CD4-positive, alpha-beta T cell treated with Interleukin-10 for 1 hour (primary cell): Measurements from ENCODE around the gene SLC26A5.
"Not testable (repeated sequence)": the region's sequence is repeated elsewhere in the genome, so short reads cannot be mapped to it uniquely, and the experiment has no call there.

Experiments
- DNase-seq: peaks from one replicate; pipeline ENCODE4 v3.0.0-alpha.2; 2020

Gene SLC26A5, protein sequence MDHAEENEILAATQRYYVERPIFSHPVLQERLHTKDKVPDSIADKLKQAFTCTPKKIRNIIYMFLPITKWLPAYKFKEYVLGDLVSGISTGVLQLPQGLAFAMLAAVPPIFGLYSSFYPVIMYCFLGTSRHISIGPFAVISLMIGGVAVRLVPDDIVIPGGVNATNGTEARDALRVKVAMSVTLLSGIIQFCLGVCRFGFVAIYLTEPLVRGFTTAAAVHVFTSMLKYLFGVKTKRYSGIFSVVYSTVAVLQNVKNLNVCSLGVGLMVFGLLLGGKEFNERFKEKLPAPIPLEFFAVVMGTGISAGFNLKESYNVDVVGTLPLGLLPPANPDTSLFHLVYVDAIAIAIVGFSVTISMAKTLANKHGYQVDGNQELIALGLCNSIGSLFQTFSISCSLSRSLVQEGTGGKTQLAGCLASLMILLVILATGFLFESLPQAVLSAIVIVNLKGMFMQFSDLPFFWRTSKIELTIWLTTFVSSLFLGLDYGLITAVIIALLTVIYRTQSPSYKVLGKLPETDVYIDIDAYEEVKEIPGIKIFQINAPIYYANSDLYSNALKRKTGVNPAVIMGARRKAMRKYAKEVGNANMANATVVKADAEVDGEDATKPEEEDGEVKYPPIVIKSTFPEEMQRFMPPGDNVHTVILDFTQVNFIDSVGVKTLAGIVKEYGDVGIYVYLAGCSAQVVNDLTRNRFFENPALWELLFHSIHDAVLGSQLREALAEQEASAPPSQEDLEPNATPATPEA

DNA sequence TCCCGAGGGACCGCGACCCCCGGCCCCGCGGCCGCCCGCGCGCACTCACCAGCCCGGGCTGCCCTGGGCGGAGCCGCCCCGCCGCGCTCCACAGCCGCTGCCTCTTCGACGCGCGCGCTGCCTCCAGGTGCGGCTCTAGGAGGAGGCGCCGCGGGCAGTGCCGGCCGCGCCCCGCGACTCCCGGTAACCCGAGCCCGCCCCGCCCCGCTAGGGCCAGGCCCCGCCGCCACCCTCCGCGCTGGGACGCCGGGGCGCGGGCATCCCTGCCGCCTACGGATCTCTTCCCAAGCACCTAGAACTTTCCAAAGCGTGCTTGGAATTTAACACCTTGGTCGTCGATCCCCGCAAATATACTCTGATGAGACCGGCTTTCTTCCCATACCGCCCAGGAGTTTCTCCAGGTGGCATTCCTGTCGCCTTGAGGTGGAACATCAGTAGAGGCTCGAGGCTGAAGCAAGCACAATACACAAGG is at the start of gene SLC26A5:
Gene SLC26A5 (minus strand): TSS at position 159 of the 472 bp plus-strand sequence. CDS start 24,693 bp downstream, outside the sequence.
- DNase-seq = no peak

DNA sequence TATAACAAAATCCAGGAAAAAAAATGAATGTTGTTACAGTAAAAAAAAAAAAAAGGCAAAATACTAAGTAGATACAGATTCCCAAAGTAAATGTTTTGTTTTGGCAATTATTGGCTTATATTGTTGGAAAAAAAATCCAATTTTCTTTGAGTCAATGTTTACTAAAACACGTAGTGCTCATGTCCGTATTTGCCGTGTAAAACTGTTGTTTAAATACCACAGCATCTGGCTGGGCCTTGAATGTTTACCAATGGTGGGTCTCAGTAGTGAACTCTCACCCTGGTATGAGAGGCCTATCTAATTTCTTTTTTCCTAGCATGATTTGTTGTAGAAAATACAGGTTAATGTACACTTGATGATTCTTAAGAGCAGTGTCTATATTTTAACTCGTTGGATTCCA is 41.4 kb upstream of the SLC26A5 start:
- DNase-seq = no peak

DNA sequence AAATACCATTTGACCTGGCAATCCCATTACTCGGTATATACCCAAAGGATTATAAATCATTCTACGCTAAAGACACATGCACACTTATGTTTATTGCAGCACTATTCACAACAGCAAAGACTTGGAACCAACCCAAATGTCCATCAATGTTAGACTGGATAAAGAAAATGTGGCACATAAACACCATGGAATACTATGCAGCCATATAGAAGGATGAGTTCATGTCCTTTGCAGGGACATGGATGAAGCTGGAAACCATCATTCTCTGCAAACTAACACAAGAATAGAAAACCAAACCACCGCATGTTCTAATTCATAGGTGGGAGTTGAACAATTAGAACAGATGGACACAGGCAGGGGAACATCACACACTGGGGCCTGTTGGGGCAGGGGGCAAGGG is 40.9 kb upstream of the SLC26A5 start:
- DNase-seq = not testable (repeated sequence)

DNA sequence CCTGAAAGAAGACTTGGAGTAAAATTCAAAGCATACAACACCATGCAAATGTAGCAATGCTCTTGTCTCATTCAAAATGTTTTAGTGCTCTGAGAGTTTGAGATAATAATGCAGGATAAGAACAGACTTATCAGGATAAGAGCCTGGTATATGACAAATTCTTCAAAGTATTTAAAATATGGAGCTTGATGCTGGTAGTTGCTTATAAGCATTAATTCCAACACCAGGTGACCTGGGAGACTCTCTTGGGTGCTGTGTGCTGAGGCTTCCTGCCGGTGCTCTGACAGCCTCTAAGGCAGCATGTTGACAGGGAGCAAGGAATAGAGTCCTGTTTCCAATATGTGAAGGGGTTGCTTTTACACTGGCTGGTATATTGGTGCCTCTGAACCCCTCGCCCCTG is 34.8 kb upstream of the SLC26A5 start:
- DNase-seq = no peak

DNA sequence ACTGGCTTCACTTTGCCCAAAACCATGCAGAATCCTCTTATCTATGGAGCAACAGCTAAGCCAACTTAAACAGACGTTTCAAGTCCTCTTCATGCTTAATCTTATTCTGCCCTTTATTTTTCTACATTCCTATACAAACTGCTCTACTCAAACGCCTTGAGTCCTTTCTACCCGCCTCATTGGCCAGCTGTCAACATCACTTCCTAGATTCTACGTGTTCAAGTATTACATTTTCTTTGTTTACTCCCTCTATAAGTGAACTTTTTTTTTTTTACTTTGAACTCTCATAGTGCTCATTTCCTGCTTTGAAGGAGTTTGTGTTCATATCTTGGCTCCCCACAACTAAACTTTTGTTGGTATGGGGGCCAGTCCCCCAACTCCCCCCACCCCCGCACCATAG is 28.9 kb upstream of the SLC26A5 start:
- DNase-seq = no peak

DNA sequence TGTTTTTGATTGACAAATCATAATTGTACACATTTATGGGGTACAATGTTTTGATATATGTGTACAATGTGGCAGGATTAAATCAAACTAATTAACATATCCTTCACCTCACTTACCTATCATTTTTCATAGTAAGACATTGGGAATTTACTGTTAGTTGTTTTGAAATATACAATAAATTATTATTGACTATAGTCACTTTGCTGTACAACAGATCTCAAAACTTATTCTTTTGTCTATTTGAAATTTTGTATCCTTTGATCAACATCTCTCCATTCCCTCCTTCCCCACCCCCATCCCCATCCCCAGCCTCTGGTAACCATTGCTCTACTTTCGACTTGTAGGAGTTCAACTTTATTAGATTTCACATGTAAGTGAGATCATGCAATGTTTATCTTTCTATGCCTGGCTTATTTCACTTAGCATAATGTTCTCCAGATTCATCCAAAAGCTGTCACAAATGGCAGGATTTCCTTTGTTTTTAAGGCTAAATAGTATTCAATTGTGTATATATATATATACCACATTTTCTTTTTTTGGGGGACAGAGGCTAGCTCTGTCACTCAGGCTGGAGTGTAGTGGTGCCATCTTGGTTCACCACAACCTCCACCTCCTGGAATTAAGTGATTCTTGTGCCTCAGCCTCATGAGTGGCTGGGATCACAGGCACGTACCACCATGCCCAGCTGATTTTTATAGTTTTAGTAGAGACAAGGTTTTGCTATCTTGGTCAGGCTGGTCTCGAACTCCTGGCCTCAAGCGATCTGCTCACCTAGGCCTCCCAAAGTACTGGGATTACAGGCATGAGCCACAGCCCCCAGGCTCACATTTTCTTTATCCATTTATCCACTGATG is 23.3 kb upstream of the SLC26A5 start:
- no peak for DNase-seq

DNA sequence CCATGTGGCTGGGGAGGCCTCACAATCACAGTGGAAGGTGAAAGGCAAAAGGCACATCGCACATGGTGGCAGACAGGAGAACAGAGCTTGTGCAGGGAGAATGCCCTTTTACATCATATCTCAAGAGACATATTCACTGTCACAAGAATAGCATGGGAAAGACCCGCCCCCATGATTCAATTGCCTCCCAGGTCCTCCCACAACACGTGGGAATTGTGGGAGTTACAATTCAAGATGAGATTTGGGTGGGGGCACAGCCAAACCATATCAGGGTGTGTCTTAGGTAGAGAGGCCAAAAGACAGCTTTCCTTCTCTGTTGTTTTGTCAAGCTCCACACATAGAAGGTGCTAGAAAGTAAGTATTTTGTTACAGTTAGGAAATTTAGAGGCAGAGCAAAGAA is 20.8 kb upstream of the SLC26A5 start:
- DNase-seq = no peak

DNA sequence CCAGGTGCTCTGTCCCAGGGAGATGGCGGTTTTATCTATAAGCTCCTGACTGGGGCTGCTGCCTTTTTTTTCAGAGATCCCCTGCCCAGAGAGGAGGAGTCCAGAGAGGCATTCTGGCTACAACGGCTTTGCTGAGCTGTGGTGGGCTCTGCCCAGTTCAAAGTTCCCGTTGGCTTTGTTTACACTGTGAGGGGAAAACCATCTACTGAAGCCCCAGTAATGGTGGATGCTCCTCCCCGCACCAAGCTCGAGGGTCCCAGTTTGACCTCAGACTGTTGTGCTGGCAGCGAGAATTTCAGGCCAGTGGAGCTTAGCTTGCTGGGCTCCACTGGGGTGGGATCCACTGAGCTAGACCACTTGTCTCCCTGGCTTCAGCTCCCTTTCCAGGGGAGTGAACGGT is 16.4 kb upstream of the SLC26A5 start:
- DNase-seq = no peak

DNA sequence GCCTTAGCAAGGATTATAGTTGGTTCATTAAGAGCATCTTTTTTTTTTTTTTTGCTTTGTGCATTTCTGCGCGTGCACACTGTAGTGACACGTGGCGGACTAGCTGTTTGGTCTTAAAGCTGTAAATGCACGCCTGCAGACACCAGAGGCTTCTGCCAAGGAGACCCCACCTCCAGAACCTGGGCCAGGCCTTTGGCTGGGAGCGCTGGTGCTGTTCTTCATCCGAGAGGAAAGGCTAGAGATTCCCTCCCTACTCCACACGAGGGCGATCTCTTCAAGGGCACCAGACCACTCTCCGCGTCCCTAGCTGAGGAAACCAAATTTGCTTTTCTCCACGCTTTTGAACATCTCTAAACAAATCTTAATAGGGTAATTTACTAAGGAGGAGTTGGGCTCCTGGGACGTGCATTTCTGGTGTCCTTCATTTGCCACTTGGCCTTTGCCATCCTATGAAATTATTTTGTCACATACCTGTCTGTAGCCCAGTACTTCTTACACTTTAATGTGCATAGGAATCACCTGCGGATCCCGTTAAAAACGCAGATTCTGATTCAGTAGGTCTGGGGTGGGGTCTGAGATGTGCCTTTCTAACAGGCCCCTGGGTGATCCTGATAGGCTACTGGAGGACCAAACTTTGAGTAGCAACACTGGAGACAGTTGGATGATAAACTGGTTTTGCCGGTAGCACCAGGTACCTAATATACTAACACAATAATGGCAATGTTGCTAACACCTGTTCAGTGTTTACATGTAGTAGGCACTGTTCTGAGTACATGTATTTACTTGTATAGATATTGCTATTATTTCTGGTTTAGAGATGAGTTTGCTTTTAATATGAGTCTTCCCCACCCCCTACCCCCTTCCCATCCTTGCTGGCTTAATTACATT is 1.3 kb upstream of the SLC26A5 start:
- peak; percentile 30 for DNase-seq

DNA sequence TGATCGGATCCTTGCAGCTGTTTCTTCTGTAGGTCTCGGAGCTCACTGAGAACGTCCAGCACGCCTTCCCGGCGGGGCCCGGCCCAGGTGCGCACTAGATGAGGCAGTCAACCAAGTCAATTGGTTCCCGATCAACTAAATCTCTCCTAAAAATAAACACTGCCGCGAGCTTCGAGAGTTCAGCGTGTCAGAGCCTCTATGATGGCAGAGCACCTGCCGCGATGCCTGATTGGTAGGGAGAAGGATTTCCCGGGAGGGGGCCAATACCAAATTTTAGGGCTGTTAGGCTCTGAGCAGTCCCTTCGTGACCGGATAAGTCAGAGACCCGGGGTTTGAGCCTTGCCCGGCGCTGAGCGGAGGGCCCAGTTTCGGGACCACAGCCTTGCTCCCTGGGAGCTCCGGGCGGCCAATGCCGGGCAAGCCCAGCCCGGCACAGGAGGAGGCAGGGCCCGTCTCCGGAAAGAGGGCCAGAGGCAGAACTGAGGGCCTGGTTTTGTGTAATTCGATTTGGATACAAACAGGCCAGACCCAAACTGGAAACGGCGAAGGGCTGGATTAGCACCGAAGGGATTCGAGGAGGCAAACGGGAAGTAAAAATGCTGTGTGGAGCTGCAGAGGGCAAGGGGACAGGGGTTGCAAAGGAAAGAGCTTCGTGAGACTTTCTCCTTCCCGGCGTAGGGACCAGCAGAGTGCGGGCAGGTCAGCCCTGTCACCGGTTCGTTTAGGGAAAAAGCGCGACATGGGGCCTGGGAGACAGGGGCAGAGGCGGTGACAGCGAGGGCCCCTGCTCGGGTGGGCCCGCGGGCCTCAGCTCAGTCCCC is 569 bp downstream of the SLC26A5 start:
- no peak for DNase-seq

DNA sequence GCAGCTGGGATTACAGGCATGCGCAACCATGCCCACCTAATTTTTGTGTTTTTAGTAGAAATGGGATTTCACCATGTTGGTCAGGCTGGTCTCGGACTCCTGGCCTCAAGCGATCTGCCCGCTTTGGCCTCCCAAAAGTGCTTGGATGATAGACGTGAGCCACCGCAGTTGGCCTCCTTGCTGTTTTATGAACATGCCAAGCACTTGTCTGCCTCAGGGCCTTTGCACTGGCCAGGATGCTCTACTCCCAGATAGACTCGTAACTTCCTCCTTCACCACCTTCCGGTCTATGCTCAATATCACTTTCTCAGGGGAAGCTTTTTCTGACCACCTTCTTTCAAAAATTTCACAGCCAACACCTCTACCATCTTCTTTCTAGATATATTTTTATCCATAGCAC is 6.3 kb downstream of the SLC26A5 start:
- no peak for DNase-seq

DNA sequence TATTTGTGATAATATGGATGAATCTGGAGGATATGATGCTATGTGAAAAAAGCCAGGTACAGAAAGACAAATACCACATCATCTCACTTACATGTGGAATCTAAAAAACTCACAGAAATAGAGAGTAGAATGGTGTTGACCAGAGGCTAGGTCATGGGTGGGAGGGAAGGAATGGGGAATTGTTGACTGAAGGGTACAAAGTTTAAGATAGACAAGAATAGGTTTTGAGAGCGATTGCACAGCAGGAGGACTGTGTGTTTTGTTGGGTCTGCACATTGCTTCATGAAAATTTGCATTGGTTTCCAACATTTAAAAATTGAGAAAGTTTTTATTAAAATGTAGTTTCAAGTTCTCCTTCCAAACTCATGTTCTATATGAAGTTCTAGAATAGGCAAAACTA is 8.4 kb downstream of the SLC26A5 start:
- DNase-seq = no peak

DNA sequence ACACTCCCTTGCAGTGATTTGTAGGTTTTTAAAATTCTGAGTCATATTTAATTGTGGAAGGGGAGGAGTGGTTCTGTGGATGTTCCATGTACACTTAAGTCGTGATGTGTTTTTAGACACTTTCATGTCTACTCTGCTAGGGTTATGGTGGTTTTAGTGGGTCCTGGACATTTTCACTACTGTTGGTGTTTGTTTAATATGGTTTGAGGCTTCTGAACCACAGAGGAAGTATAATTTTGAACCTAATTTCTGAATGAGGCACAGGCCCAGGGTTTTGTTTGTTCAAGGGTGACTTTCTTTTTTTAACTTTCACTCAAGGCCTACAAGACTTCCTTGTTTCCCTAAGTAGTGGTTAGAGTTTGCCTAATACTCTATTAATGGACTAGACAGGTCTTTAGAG is 13.3 kb downstream of the SLC26A5 start:
- DNase-seq = no peak

DNA sequence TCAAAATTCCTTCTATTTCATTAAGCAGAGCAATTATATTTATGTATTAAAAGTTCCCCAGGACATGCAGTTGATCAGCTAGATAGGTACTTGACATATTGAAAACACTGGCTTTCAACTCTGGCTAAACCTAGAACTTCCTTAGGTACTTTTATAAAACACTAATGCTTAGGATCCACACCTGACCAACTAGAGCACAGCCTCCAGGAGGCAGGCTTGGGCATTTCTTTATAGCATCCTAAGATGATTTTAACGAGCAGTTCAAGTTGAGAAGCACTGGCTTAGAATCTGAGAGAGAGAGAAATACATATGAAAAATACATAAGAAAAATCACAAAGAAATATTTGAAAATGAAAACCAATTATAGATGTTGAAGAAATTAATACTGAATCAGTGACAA is 20.8 kb downstream of the SLC26A5 start:
- no peak for DNase-seq

DNA sequence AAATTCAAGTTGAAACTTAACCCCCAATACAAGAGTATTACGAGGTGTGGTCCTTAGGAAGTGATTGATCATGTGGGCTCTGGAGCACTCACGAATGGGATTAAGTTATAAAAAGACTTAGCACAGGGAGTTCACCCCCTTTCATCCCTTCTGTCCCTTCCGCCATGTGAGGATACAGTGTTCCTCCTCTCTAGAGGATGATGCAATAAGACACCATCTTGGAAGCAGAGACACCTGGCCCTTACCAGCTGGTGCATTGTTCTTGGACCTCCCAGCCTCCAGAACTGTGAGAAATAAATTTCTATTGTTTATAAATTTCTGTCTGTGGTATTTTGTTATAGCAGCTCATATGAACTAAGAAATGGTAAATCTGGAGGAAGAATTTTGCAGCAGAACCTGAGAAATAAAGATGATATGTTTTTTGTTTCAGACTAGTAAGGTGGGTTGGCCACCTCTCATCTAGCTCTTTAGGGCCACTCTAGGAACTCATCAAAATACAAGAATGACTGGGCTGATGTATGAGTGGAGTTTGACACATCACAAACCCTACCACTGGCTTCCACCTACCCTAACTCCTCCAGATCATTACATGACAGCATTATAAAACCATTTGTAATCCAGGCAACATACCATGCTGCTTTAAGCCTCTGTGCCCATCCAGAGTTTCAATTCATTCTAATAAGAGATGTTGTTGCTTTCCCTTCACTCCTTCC is 22.4 kb downstream of the SLC26A5 start:
- no peak for DNase-seq

DNA sequence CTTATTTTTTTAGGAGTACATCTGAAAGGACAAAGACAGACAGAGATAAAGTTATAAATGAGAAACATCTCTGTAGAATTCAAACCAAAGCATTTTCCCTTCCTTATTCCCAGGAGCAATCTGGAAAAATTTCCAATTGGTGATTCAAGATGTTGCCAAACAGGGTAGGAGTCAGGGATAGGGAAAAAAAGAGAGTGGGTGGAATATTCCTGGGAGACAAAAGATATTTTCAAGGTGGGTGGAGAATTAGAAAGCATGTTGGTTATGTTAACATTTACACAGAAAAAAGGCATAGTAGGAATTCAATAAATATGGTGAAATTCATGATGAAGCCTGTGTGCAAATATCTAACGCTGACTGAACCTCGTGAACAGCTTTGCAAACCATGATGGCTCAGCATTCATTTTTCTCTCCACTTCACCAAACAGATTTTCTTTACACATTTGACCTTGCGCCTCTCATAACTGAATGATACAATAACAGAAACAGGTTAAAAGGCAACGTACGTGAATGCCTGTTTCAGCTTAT is 25.1 kb downstream of the SLC26A5 start:
- no peak for DNase-seq

DNA sequence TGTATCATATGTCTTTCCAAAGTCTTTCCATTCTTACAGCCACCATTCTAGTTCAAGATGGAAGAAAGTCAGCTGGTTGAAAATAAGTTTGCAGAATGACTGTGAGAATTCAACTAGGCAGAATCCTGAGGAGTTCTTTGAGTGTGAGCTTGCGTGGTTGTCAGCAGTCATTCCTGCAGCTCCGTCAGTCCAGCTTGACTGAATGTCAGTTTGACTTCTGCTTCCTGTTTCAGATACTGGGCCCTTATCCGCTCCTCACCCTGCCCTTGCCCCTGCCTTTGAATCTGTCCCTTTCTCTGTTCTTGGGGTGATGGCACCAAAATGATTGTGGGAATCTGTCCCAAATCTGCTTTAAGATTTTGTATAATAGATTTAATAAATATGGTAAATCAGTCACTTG is 27.8 kb downstream of the SLC26A5 start:
- no peak for DNase-seq

DNA sequence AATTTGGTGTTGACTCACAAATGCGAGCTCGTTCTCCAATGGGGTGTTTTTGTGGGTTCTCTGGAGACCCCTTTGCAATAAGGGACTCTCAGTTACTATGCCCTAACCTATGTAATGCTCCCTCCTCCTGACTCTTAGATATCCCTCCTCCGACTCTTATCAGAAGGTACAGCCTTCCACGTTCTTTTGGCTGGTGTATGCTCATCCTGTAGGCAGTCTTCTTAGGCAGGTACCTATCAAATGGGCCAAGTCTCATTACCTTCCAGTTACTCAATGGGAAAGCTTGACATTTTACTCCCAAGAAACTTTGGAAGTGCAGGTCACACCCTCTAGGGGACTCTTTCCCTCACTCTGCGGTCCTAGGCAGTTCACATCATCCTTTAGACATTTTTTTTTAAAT is 32.6 kb downstream of the SLC26A5 start:
- no peak for DNase-seq

DNA sequence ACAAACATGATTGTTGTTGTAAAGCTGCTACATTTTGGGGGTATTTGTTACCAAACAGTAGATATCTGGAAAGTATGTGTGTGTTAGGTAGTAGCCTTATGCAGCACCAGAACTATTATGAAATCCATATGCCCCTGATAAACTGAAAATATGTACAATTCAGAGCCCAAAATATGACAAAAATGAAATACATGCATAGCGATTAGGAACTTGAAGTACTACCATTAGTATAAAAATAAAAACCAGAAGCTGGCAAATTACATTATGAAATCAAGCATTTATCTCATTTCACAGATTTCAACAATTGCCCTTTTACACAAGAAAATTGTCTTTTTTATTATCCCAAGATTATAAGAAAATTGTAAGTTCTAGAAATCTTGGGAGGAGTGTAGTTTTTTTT is 33.9 kb downstream of the SLC26A5 start:
- DNase-seq = no peak
